HCT116 (cell line): ENCODE measurements around the gene PLA2G7. TPM values are rescaled to one million over a fixed set of nuclear protein-coding genes. Genes with fewer than 3 reads are reported as not detected.

Experiments used
- ATAC-seq: fragments of 200-7000 bp; cut with Tn5 transposase; 2 replicates; pipeline ENCODE4 v1.9.1; 2020; ENCODE audit warnings: mild to moderate bottlenecking, moderate library complexity
- BruUV-seq: library from RNA; stranded (reverse); fragments of 400-500 nt; replicated peaks from 2 replicates; lab custom pipeline; 2021; lab: Mats Ljungman, UMichigan
- CTCF ChIA-PET: fragments of 300-600 bp; sonication (Branson Sonifier 250); formaldehyde crosslinking; loops from one replicate; lab custom pipeline; 2021; ENCODE audit warnings: antibody characterized with exemption; lab: Charles Lee
- POLR2A ChIA-PET: fragments of 300-600, 350-600 bp; sonication (Branson Sonifier 250); formaldehyde crosslinking; loops from one replicate; lab custom pipeline; 2021; ENCODE audit warnings: antibody characterized with exemption; lab: Charles Lee
- RAD21 ChIA-PET, 2 experiments: fragments of 300-600 bp; sonication (Branson Sonifier 250); formaldehyde crosslinking; loops; one replicate each; lab custom pipeline; 2023; ENCODE audit warnings: low total read pairs in 2 of 2; ENCODE audit not compliant: uncharacterized antibody in 2 of 2, unreplicated experiment in 2 of 2, low non-redundant PET in 1 of 2; lab: Charles Lee
- DNase-seq: peaks from one replicate; pipeline ENCODE4 v3.0.0-alpha.2; 2010; ENCODE audit warnings: low read depth, low spot score
- H2AFZ ChIP-seq: fragments of 200-600 bp; shearing (Covaris generic), sonication (generic); 2 replicates; pipeline ENCODE4 v1.6.1; 2017; ENCODE audit warnings: low read depth, mixed run types, mixed read lengths, antibody characterized with exemption, low read length; ENCODE audit not compliant: poor library complexity, severe bottlenecking
- H3K27ac ChIP-seq: 2 replicates; pipeline ENCODE4 v1.5.1; 2012; ENCODE audit warnings: low read depth, low read length
- H3K27me3 ChIP-seq: fragments of 200-600 bp; sonication (generic); 2 replicates; pipeline ENCODE4 v1.6.1; 2016; ENCODE audit warnings: mixed run types, low read length, mixed read lengths; ENCODE audit not compliant: insufficient read depth
- H3K36me3 ChIP-seq, 2 experiments: fragments of 200-500 bp in 1 of 2; fragments of 200-600 bp in 1 of 2; sonication (Bioruptor generic) in 1 of 2; sonication (generic) in 1 of 2; 2 replicates each; pipeline versions ENCODE4 v1.5.1 to v1.6.1; 2014 to 2016; ENCODE audit warnings: low read length in 2 of 2, inconsistent platforms in 1 of 2, mixed read lengths in 1 of 2, mixed run types in 1 of 2; ENCODE audit not compliant: insufficient read depth in 2 of 2, control insufficient read depth in 1 of 2
- H3K4me1 ChIP-seq, 2 experiments: fragments of 200-600 bp in 1 of 2; sonication (generic) in 1 of 2; 2 replicates each; pipeline versions ENCODE4 v1.5.1 to v1.6.1; 2012 to 2017; ENCODE audit warnings: low read length in 2 of 2, inconsistent platforms in 1 of 2, mild to moderate bottlenecking in 1 of 2, mixed read lengths in 1 of 2, mixed run types in 1 of 2, moderate library complexity in 1 of 2; ENCODE audit not compliant: insufficient read depth in 2 of 2, control insufficient read depth in 1 of 2
- H3K4me2 ChIP-seq: fragments of 200-600 bp; sonication (generic); 2 replicates; pipeline ENCODE4 v1.6.1; 2017; ENCODE audit warnings: mixed run types, low read length, mixed read lengths
- H3K4me3 ChIP-seq, 2 experiments: fragments of 200-600 bp in 1 of 2; sonication (generic) in 1 of 2; replicated peaks in 1 of 2; 2 replicates each; pipeline ENCODE4 v1.5.1; 2011 to 2016; ENCODE audit warnings: low read length in 2 of 2, control low read depth in 1 of 2, low read depth in 1 of 2, mild to moderate bottlenecking in 1 of 2, mixed read lengths in 1 of 2, mixed run types in 1 of 2
- H3K79me2 ChIP-seq: fragments of 200-600 bp; sonication (generic); 2 replicates; pipeline ENCODE4 v1.6.1; 2017; ENCODE audit warnings: mild to moderate bottlenecking, mixed run types, low read length, moderate library complexity, mixed read lengths; ENCODE audit not compliant: insufficient read depth
- H3K9ac ChIP-seq: fragments of 200-600 bp; sonication (generic); 2 replicates; pipeline ENCODE4 v1.6.1; 2016; ENCODE audit warnings: low read length, mixed read lengths
- H3K9me2 ChIP-seq: fragments of 200-600 bp; sonication (generic), shearing (Covaris generic); 2 replicates; pipeline ENCODE4 v1.6.1; 2017; ENCODE audit warnings: mixed run types, mild to moderate bottlenecking, moderate library complexity; ENCODE audit not compliant: insufficient read depth
- H3K9me3 ChIP-seq, 2 experiments: fragments of 200-500 bp in 1 of 2; fragments of 200-600 bp in 1 of 2; sonication (Bioruptor generic) in 1 of 2; sonication (generic) in 1 of 2; 2 replicates each; pipeline ENCODE4 v1.6.1; 2014 to 2017; ENCODE audit warnings: low read length in 2 of 2, mixed read lengths in 2 of 2, inconsistent platforms in 1 of 2, low read depth in 1 of 2, mild to moderate bottlenecking in 1 of 2, mixed run types in 1 of 2, moderate library complexity in 1 of 2; ENCODE audit not compliant: control insufficient read depth in 1 of 2, insufficient read depth in 1 of 2
- H4K20me1 ChIP-seq: fragments of 200-600 bp; sonication (generic), shearing (Covaris generic); 2 replicates; pipeline ENCODE4 v1.6.1; 2017; ENCODE audit warnings: mixed run types, mild to moderate bottlenecking, moderate library complexity; ENCODE audit not compliant: insufficient read depth
- EZH2 ChIP-seq: fragments of 200-600 bp; sonication (generic); IDR thresholded peaks from 2 replicates; pipeline ENCODE4 v1.6.1; 2017; ENCODE audit warnings: antibody characterized with exemption, mixed run types
- EZH2phosphoT487 ChIP-seq: fragments of 200-600 bp; IDR thresholded peaks from 2 replicates; pipeline ENCODE4 v1.6.1; 2018; ENCODE audit warnings: antibody characterized with exemption, borderline replicate concordance
- RAD21 ChIP-seq: IDR thresholded peaks from 2 replicates; pipeline ENCODE4 v1.6.1; 2012; ENCODE audit warnings: low read depth, mild to moderate bottlenecking
- REST ChIP-seq: IDR thresholded peaks from 2 replicates; pipeline ENCODE4 v1.6.1; 2012; ENCODE audit warnings: low read depth
- SIN3A ChIP-seq: IDR thresholded peaks from 2 replicates; pipeline ENCODE4 v1.6.1; 2012; ENCODE audit warnings: low read depth
- TCF7L2 ChIP-seq: IDR thresholded peaks from 2 replicates; pipeline ENCODE4 v1.7.0; 2011; ENCODE audit warnings: borderline replicate concordance, inconsistent platforms; ENCODE audit not compliant: insufficient read depth, insufficient read length; ENCODE audit errors: extremely low read depth
- YY1 ChIP-seq: IDR thresholded peaks from 2 replicates; pipeline ENCODE4 v1.6.1; 2011; ENCODE audit warnings: low read length, low read depth, moderate library complexity, mild to moderate bottlenecking; ENCODE audit not compliant: insufficient replicate concordance; ENCODE audit errors: extremely low read depth
- intact Hi-C: fragments of 100-400 bp; cut with micrococcal nuclease; formaldehyde crosslinking; loops from 2 replicates; pipeline ENCODE4 v1.10.0; 2022
- total RNA-seq: library from RNA; stranded (reverse); gene quantifications from one replicate; pipeline ENCODE4 v1.2.1, GENCODE V29; 2021; ENCODE audit not compliant: unreplicated experiment

PLA2G7 gene
- total RNA-seq, 1 experiment from 2014 or later = 2.8 TPM

- H3K4me1 ChIP-seq = no peaks in the 10 kb centered on the region
- intact Hi-C loops = no loop called here
- DNase-seq (no peak), ATAC-seq (no peak)
- H3K9ac ChIP-seq = no peak overlapping the region
- no peaks in the 10 kb centered on the region for H3K9me2 ChIP-seq
- BruUV-seq = no TSS peak
- H3K4me2 ChIP-seq = no peak overlapping the region
- CTCF ChIA-PET = no interaction called here
- RAD21 ChIA-PET = no interaction called here
- H3K27ac ChIP-seq = no peak overlapping the region
- H2AFZ ChIP-seq = no peak overlapping the region
- H3K79me2 ChIP-seq = no peaks in the 10 kb centered on the region
- no peak overlapping the region for H3K4me3 ChIP-seq
- no peaks in the 10 kb centered on the region for H4K20me1 ChIP-seq
- H3K27me3 ChIP-seq = no peaks in the 10 kb centered on the region
- no peaks in the 10 kb centered on the region for H3K9me3 ChIP-seq
- no peaks in the 10 kb centered on the region for H3K36me3 ChIP-seq
- POLR2A ChIA-PET = no interaction called here
- TF ChIP-seq REST = no peak
- TF ChIP-seq YY1 = no peak
- TF ChIP-seq EZH2phosphoT487 = no peak
Observed at GRCh38 chr6:46676604-46677313, 58.4 kb downstream of the PLA2G7 start.

- RAD21 ChIA-PET = no interaction called here
- CTCF ChIA-PET = no interaction called here
- no TSS peak for BruUV-seq
Observed at GRCh38 chr6:46674410-46674809, 60.8 kb downstream of the PLA2G7 start.

More at GRCh38 chr6:46674410-46674809, 60.8 kb downstream of the PLA2G7 start:
- no peaks in the 10 kb centered on the region for H3K36me3 ChIP-seq
- POLR2A ChIA-PET = no interaction called here
- no peaks in the 10 kb centered on the region for H3K27me3 ChIP-seq
- H3K79me2 ChIP-seq = no peaks in the 10 kb centered on the region
- H4K20me1 ChIP-seq = no peaks in the 10 kb centered on the region
- no peak overlapping the region for H3K4me3 ChIP-seq
- ATAC-seq (no peak), DNase-seq (no peak)
- H3K9ac ChIP-seq = no peak overlapping the region
- TF ChIP-seq SIN3A (no peak), RAD21 (no peak), EZH2 (no peak), TCF7L2 (no peak)
- no peak overlapping the region for H2AFZ ChIP-seq
- no peaks in the 10 kb centered on the region for H3K4me1 ChIP-seq
- H3K9me3 ChIP-seq = no peaks in the 10 kb centered on the region
- no peaks in the 10 kb centered on the region for H3K9me2 ChIP-seq
- no peak overlapping the region for H3K27ac ChIP-seq
- no peak overlapping the region for H3K4me2 ChIP-seq
- intact Hi-C loops = no loop called here
